GM13976 (cell line): Measurements from ENCODE around the gene ADAMTS5.

Source experiments
- DNase-seq: peaks from one replicate; pipeline ENCODE4 v3.0.0; 2012; ENCODE audit warnings: low spot score
- in situ Hi-C: fragments of 300-500 bp; cut with MboI; formaldehyde crosslinking; loops from one replicate; pipeline ENCODE4 v1.12.0; 2022; ENCODE audit warnings: low sequenced_read_pairs, mixed read lengths, inconsistent platforms; ENCODE audit not compliant: unreplicated experiment
- TF ChIP-seq, protein P1 (sequence below): IDR thresholded peaks from 2 replicates; pipeline ENCODE4 v1.5.1; 2012; ENCODE audit warnings: borderline replicate concordance, mild to moderate bottlenecking; ENCODE audit not compliant: insufficient read depth; ENCODE audit errors: extremely low read depth, missing control alignments, control extremely low read depth

The ADAMTS5 gene

DNA sequence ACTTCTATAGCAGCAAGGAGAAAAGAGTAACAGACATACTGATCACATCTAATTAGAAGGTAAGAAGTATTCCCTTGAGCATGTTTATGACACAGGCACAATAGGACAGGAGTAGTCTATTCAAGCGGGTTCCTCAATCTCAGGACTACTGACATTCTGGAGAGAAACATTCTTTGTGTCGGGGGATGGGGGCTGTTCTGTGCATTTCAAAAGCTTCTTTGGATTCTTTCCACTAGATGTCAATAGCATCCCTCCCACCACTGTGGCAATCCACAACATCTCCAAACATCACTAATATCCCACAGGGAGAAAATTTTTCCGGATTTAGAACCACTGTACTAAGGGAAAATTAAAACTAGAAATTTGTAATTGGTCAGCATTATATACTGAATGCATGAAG is 56.9 kb downstream of the ADAMTS5 start:
- TF ChIP-seq, protein P1, sequence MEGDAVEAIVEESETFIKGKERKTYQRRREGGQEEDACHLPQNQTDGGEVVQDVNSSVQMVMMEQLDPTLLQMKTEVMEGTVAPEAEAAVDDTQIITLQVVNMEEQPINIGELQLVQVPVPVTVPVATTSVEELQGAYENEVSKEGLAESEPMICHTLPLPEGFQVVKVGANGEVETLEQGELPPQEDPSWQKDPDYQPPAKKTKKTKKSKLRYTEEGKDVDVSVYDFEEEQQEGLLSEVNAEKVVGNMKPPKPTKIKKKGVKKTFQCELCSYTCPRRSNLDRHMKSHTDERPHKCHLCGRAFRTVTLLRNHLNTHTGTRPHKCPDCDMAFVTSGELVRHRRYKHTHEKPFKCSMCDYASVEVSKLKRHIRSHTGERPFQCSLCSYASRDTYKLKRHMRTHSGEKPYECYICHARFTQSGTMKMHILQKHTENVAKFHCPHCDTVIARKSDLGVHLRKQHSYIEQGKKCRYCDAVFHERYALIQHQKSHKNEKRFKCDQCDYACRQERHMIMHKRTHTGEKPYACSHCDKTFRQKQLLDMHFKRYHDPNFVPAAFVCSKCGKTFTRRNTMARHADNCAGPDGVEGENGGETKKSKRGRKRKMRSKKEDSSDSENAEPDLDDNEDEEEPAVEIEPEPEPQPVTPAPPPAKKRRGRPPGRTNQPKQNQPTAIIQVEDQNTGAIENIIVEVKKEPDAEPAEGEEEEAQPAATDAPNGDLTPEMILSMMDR = no peak
- DNase-seq = no peak
- in situ Hi-C loops = no loop called here

DNA sequence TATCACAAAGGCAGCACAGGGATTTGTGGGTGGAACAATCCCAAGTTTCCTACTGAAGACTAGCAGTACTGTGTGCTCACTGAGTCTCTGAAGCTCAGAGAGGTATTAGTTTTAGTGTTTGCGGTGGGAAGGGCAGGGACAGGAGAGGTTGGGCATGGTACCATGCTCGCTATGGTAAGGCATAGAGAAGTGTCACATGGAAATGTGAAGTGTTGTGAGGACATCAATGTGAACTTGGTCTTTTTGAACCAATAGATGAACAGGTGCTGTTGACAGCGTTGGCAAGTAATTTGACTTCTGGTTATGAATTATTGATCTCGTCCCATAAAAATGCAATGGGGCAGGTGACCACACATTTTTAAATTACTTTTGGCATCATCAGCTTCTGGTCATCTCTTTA is 65.9 kb downstream of the ADAMTS5 start:
- TF ChIP-seq, protein P1 = no peak
- DNase-seq = no peak
- in situ Hi-C loops = no loop called here

DNA sequence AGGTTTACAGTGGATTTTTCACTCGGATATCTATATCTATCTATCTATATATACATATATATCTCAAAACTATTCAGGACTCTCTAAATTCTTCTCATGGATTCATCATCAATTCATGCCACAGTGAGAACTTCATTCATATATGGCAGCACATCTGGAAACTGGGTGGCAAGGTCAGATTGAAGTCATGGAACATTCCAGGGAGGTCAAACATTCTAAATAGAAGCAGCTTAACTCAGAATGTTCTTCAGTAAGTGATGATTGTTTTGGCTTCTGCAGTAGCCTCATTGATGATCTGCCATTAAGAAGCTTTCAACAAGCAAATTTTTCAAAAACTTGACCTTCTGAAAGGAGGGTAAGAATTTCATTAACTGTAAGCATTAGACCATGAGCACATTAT is 74.7 kb downstream of the ADAMTS5 start:
- no peak for DNase-seq
- TF ChIP-seq, protein P1 = no peak
- in situ Hi-C loops = no loop called here

DNA sequence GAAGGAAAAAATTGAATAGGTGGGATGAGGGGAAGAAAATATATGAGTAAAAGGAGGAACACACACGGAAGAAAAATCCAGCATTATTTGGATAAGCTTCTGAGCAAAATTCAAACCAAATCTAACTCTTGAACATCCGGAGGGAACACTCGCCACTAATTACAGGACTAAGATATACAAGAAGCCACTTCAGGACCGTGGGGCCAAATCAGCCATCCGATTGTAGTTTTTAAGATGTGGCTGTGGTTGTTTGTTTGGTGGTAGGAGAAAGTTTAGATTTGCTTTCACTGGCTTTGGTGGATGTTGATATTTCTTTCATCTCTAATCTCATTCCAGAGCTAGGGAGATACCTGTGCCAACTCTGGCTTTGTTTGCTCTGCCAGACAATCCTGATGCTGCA is 78.0 kb downstream of the ADAMTS5 start:
- DNase-seq = no peak
- in situ Hi-C loops = no loop called here
- TF ChIP-seq, protein P1 = no peak

- DNase-seq = no peak
- in situ Hi-C loops = no loop called here
- TF ChIP-seq, protein P1 = no peak
These were observed 78.6 kb downstream of the ADAMTS5 start for GRCh38 chr21:26888256-26888655.

DNA sequence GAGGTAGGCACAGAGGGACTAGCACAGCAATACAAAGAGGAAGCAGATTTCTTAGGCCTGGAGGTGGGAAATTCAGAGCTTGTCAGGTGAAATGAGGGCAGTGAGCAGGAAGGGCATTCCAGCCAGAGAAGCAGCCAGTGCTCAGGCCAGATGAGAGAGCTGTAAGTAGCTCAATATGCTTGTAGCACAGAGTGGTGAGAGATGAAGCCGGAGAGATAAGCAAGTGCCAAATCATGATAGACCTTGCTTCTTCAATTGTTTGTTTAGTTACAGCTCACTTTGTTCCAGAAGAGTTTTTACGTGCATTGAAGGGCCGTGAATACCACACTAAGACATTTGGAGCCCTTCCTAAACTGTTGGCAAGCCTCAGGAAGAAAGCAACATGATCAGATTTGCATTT is 79.6 kb downstream of the ADAMTS5 start:
- DNase-seq = no peak
- TF ChIP-seq, protein P1 = no peak
- in situ Hi-C loops = no loop called here

DNA sequence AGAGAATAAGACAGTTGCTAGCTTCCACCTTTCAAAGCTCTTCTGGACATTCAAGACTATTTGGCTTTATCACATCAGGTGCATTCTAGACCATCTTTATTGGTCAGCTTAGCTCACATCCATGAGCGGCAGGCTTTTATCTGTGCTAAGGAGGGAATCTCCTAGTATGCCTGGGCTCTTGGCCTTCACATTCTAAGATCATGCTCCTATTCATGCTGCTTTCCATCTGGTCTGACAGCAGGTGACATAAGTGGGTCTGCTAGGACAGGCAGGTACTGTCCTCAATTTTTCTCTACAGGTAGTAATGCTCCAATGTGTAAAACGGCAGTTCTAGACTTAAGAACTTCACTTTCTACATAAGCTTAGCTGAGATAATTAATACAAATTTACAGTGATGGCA is 82.5 kb downstream of the ADAMTS5 start:
- TF ChIP-seq, protein P1 = no peak
- no peak for DNase-seq
- in situ Hi-C loops = no loop called here
